OCI-LY7 (cell line): ENCODE results near the gene MAP3K5.

Experiments
- CTCF ChIP-seq: fragments of 200-600 bp; sonication (generic); conservative IDR thresholded peaks from 2 replicates; pipeline ENCODE4 v1.5.1; 2014; ENCODE audit warnings: mild to moderate bottlenecking, antibody characterized with exemption, low read length, moderate library complexity, mixed read lengths
- EZH2phosphoT487 ChIP-seq: fragments of 200-600 bp; sonication (generic); IDR thresholded peaks from 2 replicates; pipeline ENCODE4 v1.6.1; 2018; ENCODE audit warnings: low read depth, borderline replicate concordance, mild to moderate bottlenecking, mixed run types, antibody characterized with exemption, low read length, moderate library complexity, mixed read lengths

GRCh38 chr6:136750696-136751521, 41.4 kb downstream of the MAP3K5 start:
- TF ChIP-seq CTCF = no peak
- TF ChIP-seq EZH2phosphoT487 = no peak
